Putamen (tissue), 1 donor: Measurements from ENCODE around the gene APOBEC2.

Source experiments
- DNase-seq: peaks from one replicate; pipeline ENCODE4 v3.0.0-alpha.2; 2016; ENCODE audit warnings: low spot score

The APOBEC2 gene

GRCh38 chr6:41061196-41061726 is 8.3 kb downstream of the APOBEC2 start:
- no peak for DNase-seq

- DNase-seq = no peak
Observed at GRCh38 chr6:41062056-41062455, 9.1 kb downstream of the APOBEC2 start.

GRCh38 chr6:41063884-41064285 is 10.9 kb downstream of the APOBEC2 start:
- no peak for DNase-seq

- DNase-seq = no peak
Observed at GRCh38 chr6:41064841-41065240, 11.8 kb downstream of the APOBEC2 start.

GRCh38 chr6:41065550-41066026 is 12.6 kb downstream of the APOBEC2 start:
- DNase-seq = no peak

GRCh38 chr6:41066867-41067304 is 13.9 kb downstream of the APOBEC2 start:
- peak; percentile 63 for DNase-seq

- no peak for DNase-seq
Observed at GRCh38 chr6:41071501-41071922, 18.5 kb downstream of the APOBEC2 start.

GRCh38 chr6:41071923-41072835 is 19.2 kb downstream of the APOBEC2 start, which contains the start of gene OARD1:
Gene OARD1 (minus strand): TSS chr6:41072356. CDS start chr6:41071634, 722 bp downstream.
- peak; percentile 99 for DNase-seq

GRCh38 chr6:41072836-41073202 is 19.8 kb downstream of the APOBEC2 start, which contains the start of gene NFYA:
Gene NFYA (plus strand): TSS chr6:41072974. CDS start chr6:41079090, 6,116 bp downstream.
- no peak for DNase-seq

GRCh38 chr6:41073203-41073967 is 20.4 kb downstream of the APOBEC2 start:
- peak; percentile 61 for DNase-seq

- peak; percentile 7 for DNase-seq
Observed at GRCh38 chr6:41073968-41074691, 21.1 kb downstream of the APOBEC2 start.

- DNase-seq = no peak
Observed at GRCh38 chr6:41074692-41075436, 21.9 kb downstream of the APOBEC2 start.

GRCh38 chr6:41075651-41076626 is 22.9 kb downstream of the APOBEC2 start:
- DNase-seq = no peak

GRCh38 chr6:41077536-41077935 is 24.5 kb downstream of the APOBEC2 start:
- no peak for DNase-seq

- DNase-seq = no peak
Observed at GRCh38 chr6:41078101-41078500, 25.1 kb downstream of the APOBEC2 start.

GRCh38 chr6:41079080-41079479 is 26.1 kb downstream of the APOBEC2 start:
- DNase-seq = no peak

GRCh38 chr6:41080621-41081020 is 27.6 kb downstream of the APOBEC2 start:
- no peak for DNase-seq

- DNase-seq = no peak
Observed at GRCh38 chr6:41083072-41083471, 30.1 kb downstream of the APOBEC2 start.

- DNase-seq = no peak
Observed at GRCh38 chr6:41085182-41085581, 32.2 kb downstream of the APOBEC2 start.

- no peak for DNase-seq
Observed at GRCh38 chr6:41088451-41088850, 35.4 kb downstream of the APOBEC2 start.
